GM12892 (cell line): ENCODE results near the gene ATAD3A.
"Not testable (repeated sequence)": the region's sequence is repeated elsewhere in the genome, so short reads cannot be mapped to it uniquely, and the experiment has no call there.

Source experiments
- DNase-seq: peaks from one replicate; pipeline ENCODE4 v3.0.0; 2011; ENCODE audit not compliant: insufficient read length
- FAIRE-seq: peaks from 2 replicates; lab custom pipeline; 2011; peaks lifted over from hg19 to GRCh38; lab: Jason Lieb, UNC
- POLR2A ChIP-seq: IDR thresholded peaks from 2 replicates; pipeline ENCODE4 v1.6.1; 2011; ENCODE audit warnings: low read depth, low read length, control low read depth
- POLR2AphosphoS5 ChIP-seq: IDR thresholded peaks from 2 replicates; pipeline ENCODE4 v1.6.1; 2011; ENCODE audit warnings: low read depth, low read length, control low read depth
- TAF1 ChIP-seq: IDR thresholded peaks from 2 replicates; pipeline ENCODE4 v1.6.1; 2011; ENCODE audit warnings: low read depth, mild to moderate bottlenecking, control low read depth, low read length, borderline replicate concordance

ATAD3A gene

DNA sequence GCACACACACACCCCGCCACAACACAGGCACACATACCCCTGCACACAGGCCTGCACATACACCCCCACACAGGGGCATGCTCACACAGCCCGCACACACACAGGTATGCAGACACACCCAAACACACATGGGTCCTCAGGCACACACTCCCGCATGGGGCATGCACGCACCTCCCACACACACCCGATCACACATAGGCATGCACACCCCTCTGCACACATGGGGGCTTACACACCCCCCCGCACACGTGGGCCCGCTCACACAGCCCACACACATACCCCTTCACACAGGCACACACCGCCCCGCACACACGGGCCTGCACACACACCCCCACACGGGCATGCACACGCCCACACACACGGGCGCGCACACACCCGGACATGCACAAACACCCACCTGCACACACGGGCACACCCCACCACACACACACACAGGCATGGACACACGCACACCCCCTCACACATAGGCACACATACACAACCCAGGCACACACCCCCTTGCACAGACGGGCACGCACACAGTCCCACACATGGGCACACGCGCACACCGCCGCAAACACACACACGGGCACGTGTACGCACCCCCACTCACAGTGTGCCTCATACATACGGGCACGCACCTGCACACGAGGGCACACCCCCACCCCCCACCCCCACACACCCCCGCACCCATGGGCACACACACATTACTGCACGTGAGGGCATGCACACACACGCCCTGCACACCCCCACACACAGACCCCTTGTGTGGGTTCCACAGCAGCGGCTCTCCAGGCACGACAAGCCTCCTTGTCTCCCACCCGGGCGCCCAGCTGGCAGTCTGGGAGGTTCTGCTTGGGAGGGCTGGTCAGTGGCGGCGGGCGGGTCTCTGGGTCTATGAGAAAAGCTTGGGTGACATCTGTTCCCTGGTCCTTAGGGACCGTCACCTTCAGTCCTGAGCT lies 32.1 kb upstream of the ATAD3A start:
- TF ChIP-seq POLR2A (no peak), POLR2AphosphoS5 (peak; percentile 44; the same call in 1 of the 2 replicates)
- no peak for FAIRE-seq
- DNase-seq: no peak

DNA sequence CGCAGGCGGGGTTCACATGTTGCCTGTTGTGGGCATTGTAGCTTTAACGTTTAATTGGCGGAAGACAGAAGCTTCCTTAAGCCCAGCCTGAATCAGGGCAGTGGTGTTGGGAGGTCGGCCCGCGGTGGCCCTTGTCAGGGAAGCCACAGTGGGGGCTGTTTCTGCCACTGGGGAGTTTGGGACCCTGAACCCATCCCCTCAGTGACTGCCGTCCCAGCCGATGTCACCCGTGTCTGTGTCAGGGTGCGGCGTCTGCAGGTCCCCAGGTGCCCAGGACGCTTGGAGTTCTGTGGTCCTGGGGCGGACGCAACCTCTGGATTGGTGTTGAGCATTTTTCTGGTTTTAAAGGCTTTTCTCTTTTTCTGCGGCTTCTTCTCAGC lies 31.5 kb upstream of the ATAD3A start:
- not testable (repeated sequence) for DNase-seq, FAIRE-seq

- not testable (repeated sequence) for FAIRE-seq, DNase-seq
Measured at GRCh38 chr1:1481811-1482210, 30.2 kb upstream of the ATAD3A start.

GRCh38 chr1:1482856-1483255 lies 29.1 kb upstream of the ATAD3A start:
- DNase-seq (no peak), FAIRE-seq (no peak)
- TF ChIP-seq POLR2A (no peak), POLR2AphosphoS5 (no peak), TAF1 (no peak)

DNA sequence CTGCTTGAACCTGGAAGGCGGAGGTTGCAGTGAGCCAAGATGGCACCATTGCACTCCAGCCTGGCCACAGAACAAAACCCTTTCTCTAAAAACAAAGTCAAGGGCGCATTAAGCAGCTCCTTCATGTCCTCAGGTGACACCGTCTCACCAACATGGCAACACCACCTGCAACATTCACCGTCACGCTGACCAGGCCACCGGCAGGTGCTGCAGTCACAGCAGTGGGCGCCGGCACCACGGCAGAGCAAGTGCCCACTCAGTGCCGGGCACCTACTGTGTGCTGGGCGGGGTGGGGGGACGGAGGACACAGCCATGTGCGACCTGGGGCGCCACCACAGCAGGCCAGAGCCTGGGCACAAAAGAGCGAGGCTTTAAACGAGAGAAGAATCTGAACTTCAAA lies 28.2 kb upstream of the ATAD3A start:
- FAIRE-seq (no peak), DNase-seq (no peak)
- TF ChIP-seq POLR2A (no peak), POLR2AphosphoS5 (peak; percentile 48; the same call in 1 of the 2 replicates)

DNA sequence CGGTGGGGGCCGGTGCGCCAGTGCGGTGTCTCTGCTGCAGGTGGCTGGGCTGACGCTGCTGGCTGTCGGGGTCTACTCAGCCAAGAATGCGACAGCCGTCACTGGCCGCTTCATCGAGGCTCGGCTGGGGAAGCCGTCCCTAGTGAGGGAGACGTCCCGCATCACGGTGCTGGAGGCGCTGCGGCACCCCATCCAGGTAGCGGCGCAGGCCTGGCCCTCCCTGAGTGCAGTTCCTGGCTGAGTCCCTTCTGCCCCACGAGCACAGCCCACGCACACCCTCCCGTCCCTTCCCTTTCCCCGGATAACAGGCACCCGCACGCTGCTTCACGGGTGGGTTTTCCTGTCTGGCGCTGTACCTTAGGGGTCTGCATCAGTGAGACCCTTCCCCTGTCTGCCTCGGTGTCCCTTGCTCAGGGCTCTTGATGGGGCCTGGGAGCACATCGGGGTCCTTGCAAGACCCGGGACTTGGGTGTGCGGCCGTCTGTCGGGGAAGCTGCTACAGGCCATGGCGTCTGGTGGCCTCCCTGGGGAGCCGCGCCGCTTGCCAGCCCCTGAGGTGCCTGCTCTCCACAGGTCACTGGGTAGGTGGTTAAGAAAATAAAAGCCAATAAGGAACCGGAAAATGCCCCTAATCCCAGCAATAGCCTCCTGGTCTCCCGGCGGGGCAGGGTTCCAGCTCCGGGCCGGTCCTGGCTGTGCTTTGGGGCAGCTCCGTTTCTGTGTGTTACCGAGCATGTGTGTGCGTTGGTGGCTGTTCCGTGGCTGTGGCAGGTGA lies 26.8 kb upstream of the ATAD3A start:
- not testable (repeated sequence) for DNase-seq, FAIRE-seq

- FAIRE-seq, DNase-seq: not testable (repeated sequence)
Measured at GRCh38 chr1:1485755-1486317, 26.1 kb upstream of the ATAD3A start.

DNA sequence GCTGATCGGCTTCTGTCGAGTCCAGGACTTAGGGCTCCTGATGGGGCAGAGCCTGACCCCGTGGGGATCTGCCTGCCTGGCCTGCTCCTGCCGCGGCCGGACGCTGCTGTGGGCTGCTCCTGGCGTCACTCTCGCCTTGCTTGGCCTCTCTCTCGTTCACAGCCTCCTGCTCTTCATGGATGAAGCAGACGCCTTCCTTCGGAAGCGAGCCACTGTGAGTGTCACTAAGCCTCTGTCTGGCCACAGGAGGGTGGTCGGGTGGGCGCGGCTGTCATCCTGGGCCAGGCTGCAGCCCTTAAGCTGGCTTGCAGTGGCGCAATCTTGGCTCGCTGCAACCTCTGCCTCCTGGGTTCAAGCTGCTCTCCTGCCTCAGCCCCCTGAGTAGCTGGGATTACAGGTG lies 24.3 kb upstream of the ATAD3A start:
- DNase-seq: no peak
- TF ChIP-seq POLR2A: no peak
- TF ChIP-seq POLR2AphosphoS5: no peak
- no peak for TF ChIP-seq TAF1
- FAIRE-seq: no peak

- TF ChIP-seq TAF1 (no peak), POLR2A (no peak), POLR2AphosphoS5 (no peak)
- DNase-seq (no peak), FAIRE-seq (no peak)
Measured at GRCh38 chr1:1489231-1489630, 22.7 kb upstream of the ATAD3A start.

DNA sequence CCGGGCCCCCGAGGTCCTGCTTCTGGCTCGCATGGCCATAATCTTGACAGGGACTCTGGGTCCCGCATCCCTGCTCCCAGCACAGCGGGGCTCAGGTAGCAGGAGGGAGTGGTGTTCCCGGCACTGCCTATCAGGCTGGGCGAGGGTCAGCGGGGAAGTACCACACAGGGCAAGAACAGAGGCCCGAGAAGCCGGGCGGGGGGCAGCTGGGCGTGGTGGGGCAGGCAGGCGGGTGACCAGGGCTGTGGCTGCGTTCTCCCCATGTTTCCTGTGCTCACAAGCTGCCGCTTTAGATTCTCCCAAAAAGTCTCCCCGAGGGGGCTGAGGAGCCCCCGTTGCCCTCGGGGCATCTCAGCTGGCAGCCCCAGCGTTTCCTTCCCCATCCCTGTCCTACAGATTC lies 22.1 kb upstream of the ATAD3A start:
- DNase-seq (no peak), FAIRE-seq (no peak)
- TF ChIP-seq POLR2AphosphoS5: no peak
- TF ChIP-seq TAF1: no peak
- no peak for TF ChIP-seq POLR2A

GRCh38 chr1:1490633-1491230 lies 21.2 kb upstream of the ATAD3A start:
- FAIRE-seq (no peak), DNase-seq (no peak)
- TF ChIP-seq POLR2AphosphoS5 (no peak), TAF1 (no peak), POLR2A (no peak)

DNA sequence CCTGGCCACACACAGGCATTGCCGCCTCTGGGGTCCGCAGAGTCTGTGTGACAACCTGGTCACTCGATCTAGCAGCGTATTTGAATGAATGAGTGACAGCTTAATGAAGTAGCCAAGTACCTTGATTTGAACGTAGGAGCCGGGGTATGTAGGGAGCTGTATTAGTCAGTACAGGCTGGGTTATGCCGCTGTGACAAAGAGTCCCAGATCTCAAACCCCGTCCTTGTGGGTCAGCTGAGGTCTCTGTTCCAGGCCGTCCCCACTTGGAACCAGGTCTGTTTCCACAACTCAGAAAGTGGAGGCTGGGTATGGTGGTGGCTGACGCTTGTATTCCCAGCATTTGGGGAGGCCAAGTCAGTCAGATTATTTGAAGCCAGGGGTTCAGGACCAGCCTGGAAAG lies 20.4 kb upstream of the ATAD3A start:
- TF ChIP-seq POLR2A (no peak), POLR2AphosphoS5 (no peak), TAF1 (no peak)
- DNase-seq: no peak
- no peak for FAIRE-seq

DNA sequence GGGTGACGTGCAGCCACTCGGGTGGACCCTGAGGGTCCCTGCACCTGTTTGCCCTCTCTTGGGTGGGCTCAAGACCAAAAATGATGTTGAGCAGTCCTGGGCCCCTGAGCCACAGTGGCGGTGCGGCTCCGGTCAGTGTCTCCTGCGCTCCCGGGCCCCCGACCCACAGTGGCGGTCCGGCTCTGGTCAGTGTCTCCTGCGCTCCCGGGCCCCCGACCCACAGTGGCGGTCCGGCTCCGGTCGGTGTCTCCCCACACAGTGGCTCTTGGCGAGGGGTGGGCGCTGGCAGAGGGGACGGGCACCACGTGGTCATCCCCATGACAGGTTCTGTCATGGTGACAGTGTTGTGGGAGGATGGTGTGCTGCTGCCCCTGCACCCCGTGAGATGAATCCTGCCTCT lies 17.7 kb upstream of the ATAD3A start:
- not testable (repeated sequence) for DNase-seq, FAIRE-seq

DNA sequence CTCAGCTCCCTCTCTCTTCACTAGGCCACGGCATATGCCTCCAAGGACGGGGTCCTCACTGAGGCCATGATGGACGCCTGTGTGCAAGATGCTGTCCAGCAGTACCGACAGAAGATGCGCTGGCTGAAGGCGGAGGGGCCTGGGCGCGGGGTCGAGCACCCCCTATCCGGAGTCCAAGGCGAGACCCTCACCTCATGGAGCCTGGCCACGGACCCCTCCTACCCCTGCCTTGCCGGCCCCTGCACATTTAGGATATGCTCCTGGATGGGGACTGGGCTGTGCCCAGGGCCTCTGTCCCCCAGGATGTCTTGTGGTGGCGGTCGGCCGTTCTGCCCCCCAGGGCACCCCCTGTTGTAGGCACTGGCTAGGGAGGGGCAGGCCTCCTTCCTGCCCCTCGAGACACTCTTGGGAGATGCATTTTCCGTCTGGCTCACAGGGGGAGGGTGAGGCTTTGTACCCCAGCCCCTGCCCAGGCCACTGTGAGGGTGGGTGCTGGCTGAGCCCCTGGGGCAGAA lies 16.4 kb upstream of the ATAD3A start:
- DNase-seq, FAIRE-seq: not testable (repeated sequence)

DNA sequence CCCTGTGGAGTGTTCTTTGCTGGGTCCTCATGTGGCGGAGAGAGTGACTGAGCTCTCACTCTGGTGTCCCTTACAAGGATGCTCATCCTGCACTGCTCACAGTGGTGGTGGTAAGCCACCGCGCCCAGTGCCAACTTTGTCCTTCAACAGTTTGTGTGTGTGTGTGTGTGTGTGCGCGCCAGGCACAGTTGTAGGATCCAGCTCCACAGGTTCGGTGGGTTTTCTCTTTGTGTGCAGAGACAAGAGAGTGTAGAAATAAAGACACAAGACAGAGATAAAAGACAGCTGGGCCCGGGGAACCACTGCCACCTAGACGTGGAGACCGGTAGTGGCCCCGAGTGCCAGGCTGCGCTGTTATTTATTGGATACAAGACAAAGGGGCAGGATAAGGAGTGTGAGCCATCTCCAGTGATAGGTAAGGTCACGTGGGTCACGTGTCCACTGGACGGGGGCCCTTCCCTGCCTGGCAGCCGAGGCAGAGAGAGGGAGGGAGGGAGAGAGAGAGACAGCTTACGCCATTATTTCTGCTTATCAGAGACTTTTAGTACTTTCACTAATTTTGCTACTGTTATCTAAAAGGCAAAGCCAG lies 7.1 kb upstream of the ATAD3A start:
- not testable (repeated sequence) for DNase-seq, FAIRE-seq

DNA sequence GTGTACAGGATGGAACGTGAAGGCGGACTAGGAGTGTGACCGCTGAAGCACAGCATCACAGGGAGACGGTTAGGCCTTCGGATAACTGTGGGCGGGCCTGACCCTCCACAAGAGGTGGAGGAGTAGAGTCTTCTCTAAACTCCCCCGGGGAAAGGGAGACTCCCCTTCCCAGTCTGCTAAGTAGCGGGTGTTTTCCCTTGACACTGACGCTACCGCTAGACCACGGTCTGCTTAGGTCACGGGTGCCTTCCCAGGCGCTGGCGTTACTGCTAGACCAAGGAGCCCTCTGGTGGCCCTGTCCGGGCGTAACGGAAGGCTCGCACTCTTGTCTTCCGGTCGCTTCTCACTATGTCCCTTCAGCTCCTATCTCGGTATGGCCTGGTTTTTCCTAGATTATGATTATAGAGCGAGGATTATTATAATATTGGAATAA lies 6.6 kb upstream of the ATAD3A start:
- DNase-seq: not testable (repeated sequence)
- peak; percentile 93 for FAIRE-seq

- DNase-seq, FAIRE-seq: not testable (repeated sequence)
Measured at GRCh38 chr1:1505801-1506200, 6.2 kb upstream of the ATAD3A start.
